22Rv1 (cell line): ENCODE data around the gene DOK1.

Source experiments
- ZFX ChIP-seq: fragments of 450-650 bp; IDR thresholded peaks from 2 replicates; pipeline ENCODE4 v1.6.1; 2017; ENCODE audit warnings: antibody characterized with exemption, borderline replicate concordance
- TF ChIP-seq, protein P1 (sequence below): fragments of 450-650 bp; IDR thresholded peaks from 2 replicates; pipeline ENCODE4 v1.5.1; 2017; ENCODE audit warnings: mild to moderate bottlenecking

DNA sequence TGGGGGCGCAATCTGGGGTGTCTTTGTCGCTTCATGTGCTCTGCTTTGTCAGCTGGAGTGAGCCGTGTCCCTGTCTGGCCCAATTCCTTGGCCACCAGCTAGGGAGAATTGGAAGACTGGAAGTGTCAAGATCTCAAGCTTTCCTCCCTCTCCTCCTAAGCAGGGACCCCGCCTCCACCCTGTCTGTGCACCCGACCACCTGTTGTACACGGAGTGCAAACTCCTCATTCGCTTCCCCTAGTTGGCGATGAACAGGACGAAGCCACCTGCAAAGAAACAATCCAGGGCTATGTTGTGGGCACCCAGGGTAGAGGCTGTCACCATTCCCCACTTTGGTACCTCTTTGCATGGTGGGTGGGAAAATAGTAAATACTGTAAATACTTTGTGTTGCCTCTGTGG, 26.8 kb upstream of the DOK1 start:
- TF ChIP-seq, protein P1, sequence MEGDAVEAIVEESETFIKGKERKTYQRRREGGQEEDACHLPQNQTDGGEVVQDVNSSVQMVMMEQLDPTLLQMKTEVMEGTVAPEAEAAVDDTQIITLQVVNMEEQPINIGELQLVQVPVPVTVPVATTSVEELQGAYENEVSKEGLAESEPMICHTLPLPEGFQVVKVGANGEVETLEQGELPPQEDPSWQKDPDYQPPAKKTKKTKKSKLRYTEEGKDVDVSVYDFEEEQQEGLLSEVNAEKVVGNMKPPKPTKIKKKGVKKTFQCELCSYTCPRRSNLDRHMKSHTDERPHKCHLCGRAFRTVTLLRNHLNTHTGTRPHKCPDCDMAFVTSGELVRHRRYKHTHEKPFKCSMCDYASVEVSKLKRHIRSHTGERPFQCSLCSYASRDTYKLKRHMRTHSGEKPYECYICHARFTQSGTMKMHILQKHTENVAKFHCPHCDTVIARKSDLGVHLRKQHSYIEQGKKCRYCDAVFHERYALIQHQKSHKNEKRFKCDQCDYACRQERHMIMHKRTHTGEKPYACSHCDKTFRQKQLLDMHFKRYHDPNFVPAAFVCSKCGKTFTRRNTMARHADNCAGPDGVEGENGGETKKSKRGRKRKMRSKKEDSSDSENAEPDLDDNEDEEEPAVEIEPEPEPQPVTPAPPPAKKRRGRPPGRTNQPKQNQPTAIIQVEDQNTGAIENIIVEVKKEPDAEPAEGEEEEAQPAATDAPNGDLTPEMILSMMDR, result no peak
- no peak for TF ChIP-seq ZFX
